ENCODE results near the gene EEF1AKMT1.

The EEF1AKMT1 gene

DNA sequence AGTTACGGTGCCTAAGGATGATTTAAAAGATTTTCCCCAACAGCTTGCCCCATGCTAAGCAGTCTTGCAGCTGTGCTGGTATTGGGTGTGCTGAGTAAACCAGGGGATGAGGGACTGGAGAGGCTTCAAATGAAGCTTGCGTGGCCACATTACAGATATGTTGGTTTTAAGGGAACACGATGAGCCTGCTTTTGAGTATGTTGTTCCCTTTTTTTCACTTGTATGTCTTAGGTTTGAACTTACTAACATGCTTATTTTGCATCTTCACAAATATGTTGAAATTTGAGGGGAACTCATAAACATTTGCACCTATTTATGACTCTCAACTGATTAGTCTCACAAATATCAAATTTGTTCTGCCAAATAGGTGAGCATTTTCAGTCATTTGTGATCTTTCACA lies 72.3 kb downstream of the EEF1AKMT1 start:
- DNase-seq (ENCODE audit: extremely low read depth, insufficient read length), result no peak
- Histone ChIP-seq H3K4me3 (replicated peaks; ENCODE audit: low read depth, low read length) (no peak overlapping the region), H3K27me3 (replicated peaks; ENCODE audit: control insufficient read depth, insufficient read depth, low read length) (no peaks in the 10 kb centered on the region), H3K36me3 (ENCODE audit: control insufficient read depth, insufficient read depth, low read length) (no peaks in the 10 kb centered on the region)
- TF ChIP-seq, protein P1, sequence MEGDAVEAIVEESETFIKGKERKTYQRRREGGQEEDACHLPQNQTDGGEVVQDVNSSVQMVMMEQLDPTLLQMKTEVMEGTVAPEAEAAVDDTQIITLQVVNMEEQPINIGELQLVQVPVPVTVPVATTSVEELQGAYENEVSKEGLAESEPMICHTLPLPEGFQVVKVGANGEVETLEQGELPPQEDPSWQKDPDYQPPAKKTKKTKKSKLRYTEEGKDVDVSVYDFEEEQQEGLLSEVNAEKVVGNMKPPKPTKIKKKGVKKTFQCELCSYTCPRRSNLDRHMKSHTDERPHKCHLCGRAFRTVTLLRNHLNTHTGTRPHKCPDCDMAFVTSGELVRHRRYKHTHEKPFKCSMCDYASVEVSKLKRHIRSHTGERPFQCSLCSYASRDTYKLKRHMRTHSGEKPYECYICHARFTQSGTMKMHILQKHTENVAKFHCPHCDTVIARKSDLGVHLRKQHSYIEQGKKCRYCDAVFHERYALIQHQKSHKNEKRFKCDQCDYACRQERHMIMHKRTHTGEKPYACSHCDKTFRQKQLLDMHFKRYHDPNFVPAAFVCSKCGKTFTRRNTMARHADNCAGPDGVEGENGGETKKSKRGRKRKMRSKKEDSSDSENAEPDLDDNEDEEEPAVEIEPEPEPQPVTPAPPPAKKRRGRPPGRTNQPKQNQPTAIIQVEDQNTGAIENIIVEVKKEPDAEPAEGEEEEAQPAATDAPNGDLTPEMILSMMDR (IDR thresholded peaks at IDR 0.05; ENCODE audit: insufficient read depth, low read length, poor library complexity, severe bottlenecking), result no peak

DNA sequence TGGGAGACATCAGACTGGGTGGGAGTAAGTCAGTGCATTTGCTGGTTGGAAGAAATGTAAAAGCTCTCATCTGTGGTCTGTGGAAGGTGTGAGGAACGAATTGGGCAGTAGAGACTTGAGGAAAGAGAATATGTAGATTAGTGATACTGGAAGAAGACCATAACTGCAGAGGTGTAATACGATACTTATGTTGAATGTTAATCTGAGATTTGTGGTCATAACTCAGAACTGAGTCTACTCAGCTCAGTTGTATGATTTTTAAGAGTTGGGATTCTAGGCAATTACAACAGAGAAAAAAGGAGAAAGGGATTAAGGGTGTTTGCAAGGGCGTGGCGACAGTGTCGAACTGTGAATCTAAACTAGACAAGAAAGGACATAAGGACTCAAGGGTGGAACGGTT lies 73.5 kb downstream of the EEF1AKMT1 start:
- no peaks in the 10 kb centered on the region for H3K36me3 ChIP-seq (ENCODE audit: control insufficient read depth, insufficient read depth, low read length)
- no peak for DNase-seq (ENCODE audit: extremely low read depth, insufficient read length)
- no peak overlapping the region for H3K4me3 ChIP-seq (replicated peaks; ENCODE audit: low read depth, low read length)
- TF ChIP-seq, protein P1 (IDR thresholded peaks at IDR 0.05; ENCODE audit: insufficient read depth, low read length, poor library complexity, severe bottlenecking), result no peak
- H3K27me3 ChIP-seq (replicated peaks; ENCODE audit: control insufficient read depth, insufficient read depth, low read length), result no peaks in the 10 kb centered on the region

DNA sequence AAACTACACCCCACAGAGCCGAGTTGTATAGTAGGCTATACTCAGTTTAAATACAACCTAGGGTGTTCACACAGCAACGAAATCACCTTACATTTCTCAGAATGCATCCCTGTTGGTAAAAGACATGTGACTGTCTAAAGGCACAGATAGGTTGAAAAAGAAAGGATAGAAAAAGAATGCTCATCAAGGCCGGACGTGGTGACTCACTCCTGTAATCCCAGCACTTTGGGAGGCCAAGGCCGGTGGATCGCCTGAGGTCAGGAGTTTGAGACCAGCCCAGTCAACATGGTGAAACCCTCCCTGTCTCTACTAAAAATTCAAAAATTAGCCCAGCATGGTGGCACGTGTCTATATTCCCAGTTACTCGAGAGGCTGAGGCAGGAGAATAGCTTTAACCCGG lies 74.0 kb downstream of the EEF1AKMT1 start:
- no peaks in the 10 kb centered on the region for H3K27me3 ChIP-seq (replicated peaks; ENCODE audit: control insufficient read depth, insufficient read depth, low read length)
- H3K4me3 ChIP-seq (replicated peaks; ENCODE audit: low read depth, low read length), result no peak overlapping the region
- TF ChIP-seq, protein P1 (IDR thresholded peaks at IDR 0.05; ENCODE audit: insufficient read depth, low read length, poor library complexity, severe bottlenecking), result no peak
- no peaks in the 10 kb centered on the region for H3K36me3 ChIP-seq (ENCODE audit: control insufficient read depth, insufficient read depth, low read length)
- DNase-seq (ENCODE audit: extremely low read depth, insufficient read length), result no peak

DNA sequence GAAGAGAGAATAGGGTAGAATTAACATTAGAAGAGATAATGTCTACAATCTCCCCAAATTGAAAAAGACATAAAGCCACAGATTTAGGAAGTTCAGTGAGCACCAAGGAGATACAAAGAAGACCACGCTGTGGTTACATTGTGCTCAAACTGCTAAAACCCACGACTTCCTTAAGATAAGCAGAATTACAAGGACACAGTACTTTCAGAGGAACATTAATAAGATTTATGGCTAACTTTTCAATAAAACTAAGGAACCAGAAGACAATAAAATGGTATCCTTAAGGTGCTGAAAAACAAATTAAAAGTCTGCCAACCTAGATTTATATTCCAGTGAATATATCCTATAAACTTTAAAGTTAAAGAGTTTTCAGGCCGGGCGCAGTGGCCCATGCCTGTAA lies 77.7 kb downstream of the EEF1AKMT1 start:
- Histone ChIP-seq H3K36me3 (ENCODE audit: control insufficient read depth, insufficient read depth, low read length) (no peaks in the 10 kb centered on the region), H3K27me3 (replicated peaks; ENCODE audit: control insufficient read depth, insufficient read depth, low read length) (no peaks in the 10 kb centered on the region), H3K4me3 (replicated peaks; ENCODE audit: low read depth, low read length) (no peak overlapping the region)
- no peak for DNase-seq (ENCODE audit: extremely low read depth, insufficient read length)
- TF ChIP-seq, protein P1 (IDR thresholded peaks at IDR 0.05; ENCODE audit: insufficient read depth, low read length, poor library complexity, severe bottlenecking), result no peak

DNA sequence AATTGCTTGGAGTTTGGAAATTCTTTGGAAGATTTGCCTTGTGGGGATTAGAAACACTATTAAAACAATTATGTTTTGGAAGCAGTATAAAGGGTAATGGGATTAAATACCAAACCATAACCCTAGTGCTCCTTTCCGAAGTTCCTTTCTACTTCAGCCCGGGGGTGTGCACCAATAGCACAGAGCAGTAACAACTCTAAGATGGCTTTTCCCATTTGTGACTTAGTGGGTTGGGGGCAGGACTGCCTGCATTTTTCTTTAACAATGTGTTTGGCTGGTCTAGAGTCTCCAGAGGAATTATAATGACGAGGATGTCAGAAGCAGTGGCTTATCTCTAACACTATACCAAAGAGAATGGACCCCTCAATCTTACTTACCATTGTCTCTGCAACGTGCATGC lies 82.1 kb downstream of the EEF1AKMT1 start:
- Histone ChIP-seq H3K36me3 (ENCODE audit: control insufficient read depth, insufficient read depth, low read length) (no peaks in the 10 kb centered on the region), H3K4me3 (replicated peaks; ENCODE audit: low read depth, low read length) (no peak overlapping the region), H3K27me3 (replicated peaks; ENCODE audit: control insufficient read depth, insufficient read depth, low read length) (no peaks in the 10 kb centered on the region)
- TF ChIP-seq, protein P1 (IDR thresholded peaks at IDR 0.05; ENCODE audit: insufficient read depth, low read length, poor library complexity, severe bottlenecking), result no peak
- DNase-seq (ENCODE audit: extremely low read depth, insufficient read length), result no peak

DNA sequence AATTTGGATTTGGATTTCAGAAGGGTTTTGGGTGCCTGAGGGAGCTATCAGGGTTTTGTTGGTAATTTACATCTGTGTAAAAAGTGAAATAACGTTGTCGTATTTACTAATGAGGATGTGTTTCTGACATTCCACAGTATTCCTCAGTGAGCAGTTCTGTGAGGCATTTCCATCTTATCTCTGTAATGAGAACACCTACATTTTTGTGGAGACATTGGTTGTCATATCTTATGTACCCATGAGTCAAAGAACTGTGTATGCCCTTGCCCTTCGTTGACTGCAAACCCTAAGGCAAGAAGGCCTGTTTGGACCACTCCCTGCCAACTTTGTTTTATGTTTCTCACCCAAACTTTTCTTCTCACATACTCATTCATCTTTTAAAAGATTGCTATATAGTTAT lies 84.5 kb downstream of the EEF1AKMT1 start:
- Histone ChIP-seq H3K4me3 (replicated peaks; ENCODE audit: low read depth, low read length) (no peak overlapping the region), H3K36me3 (ENCODE audit: control insufficient read depth, insufficient read depth, low read length) (no peaks in the 10 kb centered on the region), H3K27me3 (replicated peaks; ENCODE audit: control insufficient read depth, insufficient read depth, low read length) (no peaks in the 10 kb centered on the region)
- DNase-seq (ENCODE audit: extremely low read depth, insufficient read length), result no peak
- TF ChIP-seq, protein P1 (IDR thresholded peaks at IDR 0.05; ENCODE audit: insufficient read depth, low read length, poor library complexity, severe bottlenecking), result no peak

Measured in GM06990 (cell line).